ENCODE data around the gene LINS1.
"Not testable (repeated sequence)": the region's sequence is repeated elsewhere in the genome, so short reads cannot be mapped to it uniquely, and the experiment has no call there.

The LINS1 gene

DNA sequence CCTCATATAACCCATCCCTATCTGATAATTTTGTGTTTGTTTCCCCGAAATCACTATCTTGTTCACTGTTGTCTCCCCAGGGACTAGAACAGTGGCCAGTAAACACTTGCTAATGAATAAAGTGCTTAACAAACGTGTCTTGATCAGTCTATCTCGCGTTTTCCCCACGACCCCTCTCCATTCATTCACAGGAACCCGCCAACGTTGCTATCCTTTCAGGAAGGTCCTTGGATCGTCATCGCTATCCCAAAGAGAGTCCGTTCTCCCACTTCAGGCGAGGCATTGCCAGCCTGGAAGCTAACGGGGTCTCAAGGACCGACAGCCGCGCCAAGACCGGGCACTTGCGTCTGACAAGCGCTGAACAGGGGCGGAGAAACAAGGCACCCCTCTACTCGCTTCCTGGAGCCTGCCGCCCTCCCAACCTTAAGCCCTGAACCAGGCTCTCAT is 344 bp downstream of the LINS1 start:
- no peak for FAIRE-seq
- no peak for DNase-seq (ENCODE audit: insufficient read length, low spot score)

DNA sequence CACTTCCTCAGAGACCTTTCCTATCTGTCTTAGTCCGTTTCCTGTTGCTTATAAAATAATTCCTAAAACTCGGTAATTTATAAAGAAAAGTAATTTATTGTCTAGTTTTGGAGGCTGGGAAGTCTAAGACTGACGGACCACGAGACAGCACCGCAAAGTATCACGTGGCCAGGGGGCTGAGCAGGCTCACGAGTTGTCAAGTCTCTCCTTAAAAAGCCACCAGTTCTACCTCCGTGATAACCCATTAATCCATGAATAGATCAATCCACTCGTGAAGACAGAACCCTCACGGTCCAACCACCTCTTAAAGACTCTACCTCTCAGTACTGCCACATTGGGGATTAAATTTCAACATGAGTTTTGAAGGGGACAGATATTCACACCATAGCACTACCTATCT is 821 bp downstream of the LINS1 start:
- FAIRE-seq = no peak
- no peak for DNase-seq (ENCODE audit: insufficient read length, low spot score)

- DNase-seq (ENCODE audit: insufficient read length, low spot score) = no peak
- no peak for FAIRE-seq
Measured at GRCh38 chr15:100598655-100599054, 3.3 kb downstream of the LINS1 start.

DNA sequence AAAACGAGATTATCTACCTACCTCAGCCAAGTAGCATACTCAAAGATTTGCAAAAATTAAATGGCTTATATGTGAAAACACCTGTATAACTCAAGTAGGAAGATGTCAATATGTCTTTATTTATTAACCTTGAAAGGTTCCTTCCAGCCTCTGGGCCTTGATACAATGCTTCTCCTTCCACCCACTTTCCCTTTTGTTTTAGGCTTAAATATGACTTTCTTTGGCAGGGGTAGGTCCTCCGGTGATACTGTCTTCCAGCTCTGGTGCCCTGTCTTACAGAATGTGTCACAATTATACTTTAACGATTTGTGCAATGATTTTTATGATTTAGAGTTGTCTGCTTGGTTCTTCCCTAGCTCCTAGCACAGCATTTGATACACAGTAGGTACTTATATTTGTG is 4.1 kb downstream of the LINS1 start:
- no peak for DNase-seq (ENCODE audit: insufficient read length, low spot score)
- no peak for FAIRE-seq

GRCh38 chr15:100596792-100597191 is 5.2 kb downstream of the LINS1 start:
- FAIRE-seq = no peak
- no peak for DNase-seq (ENCODE audit: insufficient read length, low spot score)

DNA sequence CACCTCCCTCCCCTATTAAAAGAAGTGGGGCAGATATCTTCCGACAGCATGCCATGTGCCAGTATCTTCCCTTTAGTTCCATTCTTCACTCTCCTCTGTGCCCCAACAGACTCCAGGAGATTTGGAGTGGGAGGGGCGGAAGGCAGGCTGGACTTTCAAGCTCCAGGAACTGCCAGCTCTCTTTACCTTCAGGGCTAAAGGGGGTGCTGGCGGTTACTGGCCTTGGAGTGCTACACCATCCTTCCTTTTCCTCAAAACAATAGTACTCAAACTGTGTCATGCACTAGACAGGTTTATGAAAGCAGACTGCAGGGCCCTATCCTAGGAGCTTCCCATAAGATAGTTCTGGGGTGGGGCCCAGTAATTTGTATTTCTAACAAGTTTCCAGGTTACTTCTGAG is 6.0 kb downstream of the LINS1 start:
- FAIRE-seq (no peak), DNase-seq (ENCODE audit: insufficient read length, low spot score) (no peak)

DNA sequence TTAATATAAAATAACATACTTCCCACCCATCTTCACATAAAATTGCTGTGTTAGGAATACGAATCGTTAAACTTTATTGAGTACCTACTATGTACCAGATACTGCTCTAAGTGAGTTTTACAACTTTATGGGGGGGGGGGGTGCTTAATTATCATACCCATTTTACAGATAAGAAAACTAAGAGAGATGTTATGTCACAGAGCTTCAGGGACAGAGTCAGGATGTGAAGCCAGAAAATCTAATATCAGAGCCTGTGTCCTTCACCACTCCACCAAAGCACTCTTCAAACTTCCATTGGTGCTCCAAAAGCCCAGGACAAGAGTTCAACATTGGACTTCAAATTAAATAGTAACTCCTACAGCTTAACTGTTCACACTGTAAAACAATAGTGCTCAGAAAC is 8.6 kb downstream of the LINS1 start:
- no peak for FAIRE-seq
- no peak for DNase-seq (ENCODE audit: insufficient read length, low spot score)

DNA sequence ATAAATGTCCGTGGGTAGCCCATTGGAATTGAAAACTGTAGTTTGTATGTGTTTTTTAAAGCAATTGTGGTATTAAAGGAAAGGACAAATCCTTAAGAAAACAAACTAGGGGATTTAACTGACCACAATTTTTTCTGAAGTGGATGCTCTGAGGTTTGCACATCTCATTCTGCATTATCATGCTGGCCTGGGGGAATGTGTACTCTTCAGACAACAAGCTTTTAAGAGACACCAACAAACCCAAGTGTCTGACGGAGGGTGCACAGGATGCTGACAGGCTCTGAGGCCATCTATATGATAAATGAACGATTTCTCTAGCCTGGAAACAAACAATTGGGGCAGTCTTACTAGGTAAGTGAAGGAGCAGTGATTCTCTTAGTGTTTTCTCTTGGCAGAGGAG is 9.1 kb downstream of the LINS1 start:
- FAIRE-seq (no peak), DNase-seq (ENCODE audit: insufficient read length, low spot score) (no peak)

- no peak for DNase-seq (ENCODE audit: insufficient read length, low spot score)
- no peak for FAIRE-seq
Measured at GRCh38 chr15:100591835-100592234, 10.1 kb downstream of the LINS1 start.

DNA sequence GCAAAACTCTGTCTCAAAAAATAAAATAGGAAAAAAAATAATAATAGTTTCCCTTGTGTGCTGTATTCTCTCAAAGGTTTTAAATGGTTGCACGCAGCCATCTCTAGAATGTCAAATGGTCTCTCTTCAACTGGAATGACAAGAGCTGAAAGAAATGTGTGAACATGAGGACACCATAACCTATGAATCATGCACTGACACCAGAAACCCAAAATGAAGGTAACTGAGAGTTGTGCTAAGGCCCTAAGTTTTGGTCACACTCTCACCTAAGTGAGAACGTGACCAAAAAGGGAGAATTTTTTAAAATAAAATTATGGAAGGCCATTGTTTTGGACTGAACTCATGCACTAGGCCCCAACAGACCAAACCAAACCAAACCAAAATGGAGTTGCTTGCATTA is 10.8 kb downstream of the LINS1 start:
- not testable (repeated sequence) for DNase-seq (ENCODE audit: insufficient read length, low spot score); FAIRE-seq

DNA sequence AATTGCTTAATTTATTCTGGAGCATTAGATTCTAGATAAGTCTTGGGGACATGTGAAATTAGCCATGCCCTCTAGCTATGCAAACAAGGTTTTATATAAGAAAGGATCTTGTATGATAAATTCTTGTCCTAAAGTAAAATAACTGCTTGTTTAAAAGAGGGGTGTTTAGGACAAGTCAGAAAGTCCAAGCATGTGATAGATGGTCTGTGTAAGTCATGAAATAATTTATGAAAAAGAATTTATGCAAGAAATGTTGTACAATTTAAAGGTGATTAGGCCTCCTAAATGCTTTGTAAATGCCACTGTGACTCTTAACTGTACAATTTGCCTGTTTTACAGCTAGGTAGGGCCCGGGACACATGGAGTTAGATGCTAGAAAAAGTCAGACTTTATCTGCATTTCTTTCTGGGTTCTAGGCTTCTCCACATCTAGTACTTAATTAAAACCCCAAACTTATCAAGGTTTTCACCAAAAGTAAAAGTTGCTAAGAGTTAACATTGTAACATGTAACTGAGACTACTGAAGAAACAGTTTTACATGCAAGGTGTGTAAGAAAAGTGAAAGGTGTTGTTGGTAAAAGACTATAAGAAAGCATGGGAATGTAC is 13.2 kb downstream of the LINS1 start:
- FAIRE-seq = no peak

DNA sequence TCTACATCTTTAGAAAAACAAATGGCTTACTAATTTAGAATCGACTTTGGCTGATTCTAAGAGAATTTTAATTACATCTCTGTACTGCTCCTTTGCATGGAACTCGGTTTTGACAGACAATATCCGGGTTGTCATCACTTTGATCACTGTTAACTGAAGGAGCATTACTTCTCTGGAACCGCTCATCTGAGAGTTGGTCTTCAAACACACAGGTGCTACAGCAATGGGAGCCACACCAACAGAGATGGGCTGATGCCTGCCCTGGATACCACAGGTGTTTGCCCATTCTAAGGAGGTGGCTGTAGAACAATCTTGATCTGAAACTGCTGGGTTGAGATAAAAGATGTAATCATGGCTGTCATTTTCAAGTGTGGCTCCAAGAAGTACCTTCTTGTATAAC is 21.6 kb downstream of the LINS1 start:
- FAIRE-seq = no peak
- no peak for DNase-seq (ENCODE audit: insufficient read length, low spot score)

More for the DNA sequence above, 13.2 kb downstream of the LINS1 start:
- DNase-seq (ENCODE audit: insufficient read length, low spot score) = no peak

DNA sequence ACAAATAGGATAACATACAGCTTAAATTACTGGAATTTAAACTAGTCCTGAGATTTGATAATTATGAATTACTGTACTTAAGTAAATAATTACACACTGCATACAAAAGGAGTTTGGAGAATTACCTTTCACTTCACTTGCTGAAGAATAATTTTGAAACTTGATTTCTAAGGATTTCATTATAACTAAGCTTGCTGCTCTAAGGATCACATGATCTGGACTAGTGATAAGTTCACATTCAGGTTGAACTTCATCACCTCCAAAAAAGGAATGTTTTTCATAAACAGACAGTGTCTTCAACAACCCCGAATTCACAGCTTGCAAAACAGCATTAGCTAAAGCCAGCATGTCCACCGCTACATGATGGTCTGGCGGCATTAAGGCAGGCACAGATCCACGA is 28.5 kb downstream of the LINS1 start:
- no peak for DNase-seq (ENCODE audit: insufficient read length, low spot score)
- FAIRE-seq = no peak

DNA sequence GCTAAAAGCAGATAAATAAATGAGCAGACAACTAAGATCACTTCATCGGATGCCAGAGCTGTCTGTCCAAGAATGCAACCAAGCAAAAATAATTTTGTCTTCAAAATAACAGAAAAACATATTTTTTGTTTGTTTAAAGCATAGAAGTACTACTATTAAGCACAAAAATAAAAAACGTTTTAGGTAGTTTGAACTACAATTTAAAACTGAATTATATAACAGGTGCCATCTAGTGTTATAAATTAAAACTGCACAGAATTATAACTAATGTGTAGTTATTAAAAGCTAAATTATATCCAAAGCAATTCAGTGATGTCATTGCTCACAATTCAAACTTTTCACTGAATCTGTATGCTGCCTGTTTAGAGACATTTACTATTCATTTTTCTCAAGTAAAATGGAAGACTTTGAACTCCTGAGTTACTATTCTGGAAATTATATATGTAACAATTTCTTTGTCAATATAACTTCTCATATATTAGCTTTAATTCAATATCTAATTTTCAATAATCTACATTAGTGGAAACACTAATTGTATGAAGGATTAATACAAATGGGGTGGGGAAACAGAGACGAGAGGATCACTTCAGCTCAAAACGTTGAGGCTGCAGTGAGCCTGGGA is 29.5 kb downstream of the LINS1 start:
- no peak for FAIRE-seq

GRCh38 chr15:100571592-100572167 is 30.3 kb downstream of the LINS1 start:
- FAIRE-seq (no peak), DNase-seq (ENCODE audit: insufficient read length, low spot score) (no peak)

More for the DNA sequence above, 29.5 kb downstream of the LINS1 start:
- DNase-seq (ENCODE audit: insufficient read length, low spot score) = no peak

- DNase-seq (ENCODE audit: insufficient read length, low spot score) (no peak), FAIRE-seq (no peak)
Measured at GRCh38 chr15:100570735-100571313, 31.2 kb downstream of the LINS1 start.

DNA sequence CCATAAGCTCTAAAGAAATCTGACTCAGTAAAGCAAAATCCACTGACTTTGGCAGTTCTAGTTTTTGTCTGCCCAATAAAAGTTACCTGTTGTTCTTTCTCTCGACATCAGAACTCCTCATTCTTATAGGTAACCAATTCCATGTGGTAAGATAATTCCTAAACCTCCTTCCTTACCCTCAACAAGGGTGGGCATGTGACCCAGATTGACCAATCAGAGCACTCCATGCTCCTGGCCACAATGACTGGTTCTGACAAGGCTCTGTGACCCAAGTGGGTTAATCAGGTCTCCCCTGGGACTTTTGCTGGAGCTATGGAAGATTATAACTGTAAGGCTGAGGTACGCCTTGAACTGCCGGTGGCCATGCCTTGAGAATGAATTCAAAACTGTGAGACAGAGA is 31.7 kb downstream of the LINS1 start:
- DNase-seq (ENCODE audit: insufficient read length, low spot score) (no peak), FAIRE-seq (no peak)

DNA sequence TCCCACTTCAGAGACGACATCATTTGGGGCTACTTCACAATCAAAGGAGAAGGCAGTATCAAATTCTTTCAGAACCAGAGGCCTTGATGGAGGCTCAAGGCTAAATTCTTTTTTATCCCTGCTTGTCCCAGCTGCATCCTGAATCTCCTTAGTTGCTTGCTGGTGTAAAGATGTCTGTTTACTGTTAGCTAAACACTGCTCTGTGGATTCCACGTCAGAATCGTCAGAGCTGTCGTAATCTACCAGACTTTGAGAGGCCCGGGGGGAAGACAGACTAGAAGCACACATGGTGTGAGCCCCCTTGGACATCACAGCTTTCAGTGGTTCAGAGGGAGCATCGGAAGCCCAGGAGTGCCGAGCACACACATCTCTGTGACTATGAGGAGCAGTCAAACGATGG is 32.6 kb downstream of the LINS1 start:
- no peak for DNase-seq (ENCODE audit: insufficient read length, low spot score)
- FAIRE-seq = no peak

DNA sequence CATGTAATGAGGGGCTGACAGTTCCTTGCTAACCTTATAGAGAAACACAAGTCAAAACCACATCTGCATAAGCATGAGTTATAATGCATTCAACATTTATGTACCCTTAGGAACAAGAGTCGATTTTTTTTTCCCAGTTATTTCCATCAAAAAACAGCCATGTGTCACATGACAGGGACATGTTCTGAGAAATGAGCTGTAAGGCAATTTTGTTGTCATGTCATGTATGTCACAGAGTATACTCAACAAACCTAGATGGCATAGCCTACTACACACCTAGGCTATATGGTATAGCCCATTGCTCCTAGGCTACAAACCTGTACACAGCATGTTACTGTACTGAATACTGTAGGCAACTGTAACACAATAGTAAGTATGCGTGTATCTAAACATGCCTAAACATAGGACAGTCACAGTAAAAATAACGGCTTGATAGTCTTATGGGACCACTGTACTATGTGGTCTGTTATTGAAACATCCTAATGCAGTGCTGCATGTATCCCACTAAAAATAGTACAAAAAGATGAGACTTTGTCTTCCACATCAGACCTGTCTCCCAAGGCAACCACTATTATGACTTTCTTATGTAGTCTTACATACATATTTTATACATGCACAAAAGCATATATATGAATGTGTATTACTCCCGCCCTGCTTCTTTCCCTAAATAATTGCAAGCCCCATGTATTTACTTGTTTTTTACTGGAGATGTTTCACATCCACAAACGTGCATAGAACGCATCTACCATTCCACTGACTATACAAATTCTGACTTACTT is 34.9 kb downstream of the LINS1 start:
- DNase-seq (ENCODE audit: insufficient read length, low spot score) (no peak), FAIRE-seq (no peak)

DNA sequence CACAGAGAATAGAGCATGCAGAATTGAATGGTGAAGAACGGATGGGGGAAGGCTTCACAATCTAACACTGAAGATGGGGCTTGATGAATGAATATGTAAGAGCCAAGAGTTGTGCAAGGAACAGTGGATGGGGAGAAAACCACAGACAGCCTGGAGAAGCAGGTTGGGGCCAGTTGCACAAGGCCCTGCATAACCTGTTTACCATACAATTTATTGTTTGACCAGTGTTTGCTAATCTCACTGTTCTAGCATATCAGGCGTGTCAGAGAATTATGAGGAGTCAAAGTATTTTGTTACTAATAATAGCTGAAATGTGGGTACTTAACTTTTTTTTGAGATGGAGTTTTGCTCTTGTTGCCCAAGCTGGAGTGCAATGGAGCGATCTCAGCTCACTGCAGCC is 36.4 kb downstream of the LINS1 start:
- FAIRE-seq (no peak), DNase-seq (ENCODE audit: insufficient read length, low spot score) (no peak)

DNA sequence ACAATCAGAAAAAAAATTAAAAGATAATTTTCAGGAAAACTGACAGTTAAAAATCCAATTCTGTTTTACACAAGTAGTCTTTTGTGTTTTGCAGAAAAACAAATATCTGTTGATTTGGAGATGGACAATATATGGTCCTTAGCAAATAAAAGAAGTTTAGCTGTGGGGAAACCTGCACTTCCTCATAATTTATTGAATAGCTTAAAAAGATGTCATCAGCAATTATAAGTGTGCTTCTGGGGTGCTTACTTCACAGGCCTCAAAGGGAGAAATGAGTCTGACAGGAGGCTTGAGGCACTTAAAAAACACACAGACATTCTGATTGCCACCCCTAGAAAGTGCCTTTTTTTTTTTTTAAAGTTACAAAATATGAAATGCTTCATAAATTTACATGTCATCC is 41.7 kb downstream of the LINS1 start:
- DNase-seq (ENCODE audit: insufficient read length, low spot score) (no peak), FAIRE-seq (no peak)

All from HTR-8/SVneo (cell line).